Measurements from ENCODE around the gene CD274. TPM values are rescaled to one million over a fixed set of nuclear protein-coding genes. Genes with fewer than 3 reads are reported as not detected.

CD274 gene
- total RNA-seq, 1 experiment from 2014 or later: not detected

DNA sequence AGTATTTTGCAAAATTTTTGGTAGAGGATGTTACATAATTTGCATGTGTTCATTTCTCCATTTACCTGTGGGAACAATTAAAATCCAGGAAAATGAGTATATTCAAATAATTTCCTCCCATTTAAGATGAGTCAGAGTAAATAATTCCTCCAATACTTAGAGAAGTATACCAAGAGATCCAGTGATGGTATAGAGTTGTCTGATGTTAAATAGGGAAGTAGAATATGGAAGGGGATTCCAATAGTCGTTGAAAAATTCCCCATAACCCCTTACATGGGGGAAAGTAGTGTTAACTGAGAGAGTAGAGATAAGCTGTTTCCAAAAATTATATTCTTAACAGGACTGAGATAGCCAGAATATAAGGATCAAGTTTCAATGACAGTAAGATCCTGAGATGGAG, 15.7 kb downstream of the CD274 start:
- Mint-ChIP-seq H3K4me1 (ENCODE audit: low read depth, unreplicated experiment) (no peaks in the 10 kb centered on the region), H3K27ac (ENCODE audit: unreplicated experiment) (no peak overlapping the region), H3K9me3 (ENCODE audit: unreplicated experiment) (no peaks in the 10 kb centered on the region), H3K27me3 (ENCODE audit: insufficient read depth, unreplicated experiment) (peaks cover 8% of the 10 kb centered on the region), H3K4me3 (ENCODE audit: unreplicated experiment) (no peak overlapping the region), H3K36me3 (ENCODE audit: insufficient read depth, unreplicated experiment) (no peaks in the 10 kb centered on the region)
- no peak for TF ChIP-seq CTCF (IDR thresholded peaks at IDR 0.05; ENCODE audit: insufficient read depth in 1 of 2, low read depth in 1 of 2, low read length in 1 of 2, severe bottlenecking in 1 of 2, unreplicated experiment in 1 of 2)
- POLR2A ChIA-PET: no interaction called here
- no peaks in the 10 kb centered on the region for H3K9me3 ChIP-seq
- H3K4me3 ChIP-seq (ENCODE audit: low read depth, low read length): no peak overlapping the region
- H3K4me1 ChIP-seq: no peaks in the 10 kb centered on the region
- H3K27me3 ChIP-seq (replicated peaks; ENCODE audit: control insufficient read depth, insufficient read depth, low read length): no peaks in the 10 kb centered on the region
- no peaks in the 10 kb centered on the region for H3K36me3 ChIP-seq (ENCODE audit: control insufficient read depth, insufficient read depth, low read length)
- no TSS peak for BruUV-seq (replicated peaks)
- intact Hi-C loops (cut with micrococcal nuclease; ENCODE audit: unreplicated experiment): no loop called here
- DNase-seq: no peak
- CTCF ChIA-PET: no interaction called here

- no peaks in the 10 kb centered on the region for H3K36me3 ChIP-seq (ENCODE audit: control insufficient read depth, insufficient read depth, low read length)
- H3K9me3 ChIP-seq: no peaks in the 10 kb centered on the region
- H3K27ac Mint-ChIP-seq (ENCODE audit: unreplicated experiment): no peak overlapping the region
- H3K4me3 Mint-ChIP-seq (ENCODE audit: unreplicated experiment): no peak overlapping the region
- H3K27me3 ChIP-seq (replicated peaks; ENCODE audit: control insufficient read depth, insufficient read depth, low read length): no peaks in the 10 kb centered on the region
- ChIA-PET POLR2A (no interaction called here), CTCF (no interaction called here)
- intact Hi-C loops (cut with micrococcal nuclease; ENCODE audit: unreplicated experiment): no loop called here
- H3K4me3 ChIP-seq (ENCODE audit: low read depth, low read length): no peak overlapping the region
- no peaks in the 10 kb centered on the region for H3K4me1 Mint-ChIP-seq (ENCODE audit: low read depth, unreplicated experiment)
- TF ChIP-seq CTCF (IDR thresholded peaks at IDR 0.05; ENCODE audit: insufficient read depth in 1 of 2, low read depth in 1 of 2, low read length in 1 of 2, severe bottlenecking in 1 of 2, unreplicated experiment in 1 of 2): no peak
- H3K9me3 Mint-ChIP-seq (ENCODE audit: unreplicated experiment): no peaks in the 10 kb centered on the region
- BruUV-seq (replicated peaks): no TSS peak
- no peak for DNase-seq
- H3K27me3 Mint-ChIP-seq (ENCODE audit: insufficient read depth, unreplicated experiment): peaks cover 8% of the 10 kb centered on the region
- H3K36me3 Mint-ChIP-seq (ENCODE audit: insufficient read depth, unreplicated experiment): no peaks in the 10 kb centered on the region
- H3K4me1 ChIP-seq: no peaks in the 10 kb centered on the region
Observed at GRCh38 chr9:5466766-5467165, 16.4 kb downstream of the CD274 start.

DNA sequence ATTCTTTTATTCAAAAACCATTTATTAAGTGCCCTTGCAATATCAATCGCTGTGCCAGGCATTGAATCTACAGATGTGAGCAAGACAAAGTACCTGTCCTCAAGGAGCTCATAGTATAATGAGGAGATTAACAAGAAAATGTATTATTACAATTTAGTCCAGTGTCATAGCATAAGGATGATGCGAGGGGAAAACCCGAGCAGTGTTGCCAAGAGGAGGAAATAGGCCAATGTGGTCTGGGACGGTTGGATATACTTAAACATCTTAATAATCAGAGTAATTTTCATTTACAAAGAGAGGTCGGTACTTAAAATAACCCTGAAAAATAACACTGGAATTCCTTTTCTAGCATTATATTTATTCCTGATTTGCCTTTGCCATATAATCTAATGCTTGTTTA, 18.5 kb downstream of the CD274 start:
- H3K9me3 ChIP-seq: no peaks in the 10 kb centered on the region
- DNase-seq: no peak
- intact Hi-C loops (cut with micrococcal nuclease; ENCODE audit: unreplicated experiment): no loop called here
- ChIA-PET POLR2A (no interaction called here), CTCF (no interaction called here)
- no peaks in the 10 kb centered on the region for H3K36me3 Mint-ChIP-seq (ENCODE audit: insufficient read depth, unreplicated experiment)
- H3K4me3 ChIP-seq (ENCODE audit: low read depth, low read length): no peak overlapping the region
- no peaks in the 10 kb centered on the region for H3K27me3 ChIP-seq (replicated peaks; ENCODE audit: control insufficient read depth, insufficient read depth, low read length)
- peaks cover 8% of the 10 kb centered on the region for H3K27me3 Mint-ChIP-seq (ENCODE audit: insufficient read depth, unreplicated experiment)
- TF ChIP-seq CTCF (IDR thresholded peaks at IDR 0.05; ENCODE audit: insufficient read depth in 1 of 2, low read depth in 1 of 2, low read length in 1 of 2, severe bottlenecking in 1 of 2, unreplicated experiment in 1 of 2): no peak
- H3K9me3 Mint-ChIP-seq (ENCODE audit: unreplicated experiment): no peaks in the 10 kb centered on the region
- BruUV-seq (replicated peaks): no TSS peak
- no peak overlapping the region for H3K27ac Mint-ChIP-seq (ENCODE audit: unreplicated experiment)
- no peaks in the 10 kb centered on the region for H3K4me1 ChIP-seq
- no peaks in the 10 kb centered on the region for H3K36me3 ChIP-seq (ENCODE audit: control insufficient read depth, insufficient read depth, low read length)
- no peaks in the 10 kb centered on the region for H3K4me1 Mint-ChIP-seq (ENCODE audit: low read depth, unreplicated experiment)
- H3K4me3 Mint-ChIP-seq (ENCODE audit: unreplicated experiment): no peak overlapping the region

All from Caco-2 (cell line).